Endothelial cell of umbilical vein (primary cell): ENCODE measurements around the gene PDE7B. TPM values are rescaled to one million over a fixed set of nuclear protein-coding genes. Genes with fewer than 3 reads are reported as not detected.

Experiments
- BruUV-seq: library from RNA; stranded (reverse); fragments of 400-500 nt; replicated peaks from 2 replicates; lab custom pipeline; 2021; lab: Mats Ljungman, UMichigan
- CTCF ChIA-PET: fragments of 300-600, 350-600 bp; sonication (Branson Sonifier 250); formaldehyde crosslinking; loops from one replicate; lab custom pipeline; 2021; ENCODE audit warnings: antibody characterized with exemption, inconsistent platforms; lab: Charles Lee
- POLR2A ChIA-PET: fragments of 300-600, 350-600 bp; sonication (Branson Sonifier 250); formaldehyde crosslinking; loops from one replicate; lab custom pipeline; 2021; ENCODE audit warnings: antibody characterized with exemption, inconsistent platforms; lab: Charles Lee
- DNase-seq: peaks from one replicate; pipeline ENCODE4 v3.0.0-alpha.2; 2011; ENCODE audit warnings: low read depth, low spot score
- FAIRE-seq: peaks from 2 replicates; lab custom pipeline; 2011; peaks lifted over from hg19 to GRCh38; lab: Jason Lieb, UNC
- H2AFZ ChIP-seq: 2 replicates; pipeline ENCODE4 v1.6.0; 2012; ENCODE audit warnings: low read depth, low read length, control low read depth, inconsistent platforms
- H3K27ac ChIP-seq: 2 replicates; pipeline ENCODE4 v1.5.1; 2011; ENCODE audit warnings: low read depth, mild to moderate bottlenecking, control low read depth, low read length, moderate library complexity; ENCODE audit not compliant: insufficient read depth
- H3K27me3 ChIP-seq, 2 experiments: 2 replicates each; pipeline versions ENCODE4 v1.6.0 to v1.6.1; 2011; ENCODE audit warnings: low read length in 2 of 2, mixed read lengths in 1 of 2; ENCODE audit not compliant: control insufficient read depth in 2 of 2, insufficient read depth in 2 of 2
- H3K36me3 ChIP-seq, 2 experiments: 2 replicates in 1 of 2; 3 replicates in 1 of 2; pipeline ENCODE4 v1.5.1; 2011; ENCODE audit warnings: low read length in 2 of 2, mild to moderate bottlenecking in 1 of 2, moderate library complexity in 1 of 2; ENCODE audit not compliant: control insufficient read depth in 2 of 2, insufficient read depth in 2 of 2; ENCODE audit errors: extremely low read depth in 1 of 2
- H3K4me1 ChIP-seq: 3 replicates; pipeline ENCODE4 v1.5.1; 2011; ENCODE audit warnings: mild to moderate bottlenecking, low read length; ENCODE audit not compliant: control insufficient read depth, insufficient read depth; ENCODE audit errors: extremely low read depth
- H3K4me2 ChIP-seq: 2 replicates; pipeline ENCODE4 v1.6.1; 2011; ENCODE audit warnings: low read length, control low read depth, mixed read lengths; ENCODE audit not compliant: insufficient read depth
- H3K4me3 ChIP-seq, 3 experiments: fragments of 200-600 bp in 1 of 3; sonication (generic), shearing (Covaris generic) in 1 of 3; replicated peaks in 1 of 3; 2 replicates each; pipeline ENCODE4 v1.5.1; 2011 to 2016; ENCODE audit warnings: control low read depth in 3 of 3, low read length in 3 of 3, mild to moderate bottlenecking in 2 of 3, inconsistent platforms in 1 of 3, low read depth in 1 of 3, moderate library complexity in 1 of 3; ENCODE audit not compliant: insufficient read depth in 1 of 3
- H3K79me2 ChIP-seq: 2 replicates; pipeline ENCODE4 v1.6.0; 2012; ENCODE audit warnings: low read length, inconsistent platforms; ENCODE audit not compliant: control insufficient read depth, insufficient read depth
- H3K9ac ChIP-seq: replicated peaks from 2 replicates; pipeline ENCODE3; 2011; ENCODE audit warnings: low read length, control low read depth; ENCODE audit not compliant: insufficient read depth; ENCODE audit errors: extremely low read depth
- H3K9me1 ChIP-seq: replicated peaks from 3 replicates; pipeline ENCODE4 v1.6.0; 2011; ENCODE audit warnings: mild to moderate bottlenecking, low read length; ENCODE audit not compliant: control insufficient read depth, insufficient read depth; ENCODE audit errors: extremely low read depth
- H3K9me3 ChIP-seq: replicated peaks from 2 replicates; pipeline ENCODE4 v1.5.1; 2012; ENCODE audit warnings: low read length, inconsistent platforms; ENCODE audit not compliant: control insufficient read depth, insufficient read depth
- H4K20me1 ChIP-seq: replicated peaks from 2 replicates; pipeline ENCODE3; 2011; ENCODE audit warnings: mild to moderate bottlenecking, low read length; ENCODE audit not compliant: control insufficient read depth, insufficient read depth; ENCODE audit errors: extremely low read depth
- EZH2 ChIP-seq: IDR thresholded peaks from 2 replicates; pipeline ENCODE4 v1.6.1; 2012; ENCODE audit warnings: borderline replicate concordance, low read depth, mild to moderate bottlenecking, moderate library complexity, low read length, inconsistent platforms; ENCODE audit not compliant: severe bottlenecking
- FOS ChIP-seq: IDR thresholded peaks from 2 replicates; pipeline ENCODE4 v1.6.1; 2011; ENCODE audit warnings: mild to moderate bottlenecking, low read length, moderate library complexity, borderline replicate concordance; ENCODE audit not compliant: insufficient read depth
- GATA2 ChIP-seq: IDR thresholded peaks from 2 replicates; pipeline ENCODE4 v1.7.0; 2011; ENCODE audit warnings: low read depth, mild to moderate bottlenecking, moderate library complexity, mixed read lengths, low read length; ENCODE audit not compliant: insufficient read length, insufficient read depth
- JUN ChIP-seq: IDR thresholded peaks from 2 replicates; pipeline ENCODE4 v1.6.1; 2011; ENCODE audit warnings: borderline replicate concordance, low read depth; ENCODE audit not compliant: insufficient read length, insufficient read depth
- MYC ChIP-seq: IDR thresholded peaks from one replicate; pipeline ENCODE4 v1.6.1; 2011; ENCODE audit warnings: mild to moderate bottlenecking, low read depth, low read length
- POLR2A ChIP-seq: IDR thresholded peaks from 2 replicates; pipeline ENCODE4 v1.6.1; 2012; ENCODE audit warnings: low read depth, mild to moderate bottlenecking, control low read depth, low read length
- POLR2AphosphoS5 ChIP-seq: IDR thresholded peaks from 2 replicates; pipeline ENCODE4 v1.6.1; 2012; ENCODE audit warnings: low read depth, mild to moderate bottlenecking, control low read depth, low read length, moderate library complexity; ENCODE audit not compliant: insufficient read depth
- dilution Hi-C: fragments of 300-500 bp; cut with MboI; formaldehyde crosslinking; loops from one replicate; pipeline ENCODE4 v1.15.0; 2019; ENCODE audit warnings: low sequenced_read_pairs; ENCODE audit not compliant: extremely low pct_ligation_motif_present
- intact Hi-C: fragments of 100-400 bp; cut with micrococcal nuclease; formaldehyde crosslinking; loops from one replicate; pipeline ENCODE4 v1.10.0; 2022
- polyA plus RNA-seq, 4 experiments: library from polyadenylated mRNA; depleted of rRNA in 3 of 4; stranded (reverse) in 3 of 4; unstranded in 1 of 4; fragments of >200 nt; gene quantifications; 2 replicates each; pipeline versions ENCODE4 v1.2.1 to v1.2.3, GENCODE V29; 2011 to 2012; ENCODE audit warnings: missing spikeins in 1 of 4
- total RNA-seq: library from RNA; stranded (reverse); gene quantifications from 2 replicates; pipeline ENCODE4 v1.2.3, GENCODE V29; 2021
- TF ChIP-seq, protein P1 (sequence below), 2 donors: IDR thresholded peaks; 1 replicate in 1 of 2; 2 replicates in 1 of 2; pipeline ENCODE4 v1.5.1; 2011; ENCODE audit warnings: low read length in 2 of 2, mild to moderate bottlenecking in 2 of 2, moderate library complexity in 2 of 2, control low read depth in 1 of 2, inconsistent platforms in 1 of 2, low read depth in 1 of 2; ENCODE audit not compliant: insufficient read depth in 1 of 2; ENCODE audit errors: extremely low read depth in 1 of 2
- TF ChIP-seq, protein P2 (sequence below): IDR thresholded peaks from 2 replicates; pipeline ENCODE4 v1.6.1; 2011; ENCODE audit not compliant: insufficient read depth, insufficient read length

Gene PDE7B
- total and polyA plus RNA-seq, 2 donors (not counting 3 experiments of a cell fraction or from before 2014, with no cell fraction given), result 20.6 to 25.1 TPM

DNA sequence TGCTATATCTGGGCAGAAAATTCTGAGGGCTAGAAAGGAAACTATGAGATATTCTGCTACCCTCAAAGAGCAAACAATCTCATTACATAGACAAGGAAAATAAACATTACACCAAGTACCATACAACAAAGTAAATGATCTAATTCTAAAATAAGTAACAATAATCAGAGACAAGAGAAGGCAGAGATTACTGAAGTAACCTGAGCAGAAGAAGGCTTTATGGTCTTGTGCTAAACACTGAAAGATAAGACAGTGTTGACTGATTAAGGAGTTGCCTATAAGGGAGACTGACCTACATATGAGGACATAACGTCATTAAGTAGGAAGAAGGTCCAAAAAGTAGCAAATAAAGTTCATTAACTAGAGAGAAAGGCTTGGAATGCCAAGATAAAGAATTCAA, 264.4 kb downstream of the PDE7B start:
- no peak overlapping the region for H3K27ac ChIP-seq
- H3K79me2 ChIP-seq, result peaks cover under 1% of the 10 kb centered on the region
- peaks cover 14% of the 10 kb centered on the region for H3K4me1 ChIP-seq
- H3K36me3 ChIP-seq, result no peaks in the 10 kb centered on the region
- dilution Hi-C loops (no loop called here), intact Hi-C loops (no loop called here)
- ChIA-PET POLR2A (no interaction called here), CTCF (no interaction called here)
- H3K4me3 ChIP-seq, result no peak overlapping the region
- FAIRE-seq (no peak), DNase-seq (no peak)
- H3K9me1 ChIP-seq, result no peaks in the 10 kb centered on the region
- H4K20me1 ChIP-seq, result no peaks in the 10 kb centered on the region
- no peak overlapping the region for H3K4me2 ChIP-seq
- H3K9ac ChIP-seq, result no peak overlapping the region
- TF ChIP-seq EZH2, result no peak
- no peak for TF ChIP-seq MYC
- TF ChIP-seq, protein P1, sequence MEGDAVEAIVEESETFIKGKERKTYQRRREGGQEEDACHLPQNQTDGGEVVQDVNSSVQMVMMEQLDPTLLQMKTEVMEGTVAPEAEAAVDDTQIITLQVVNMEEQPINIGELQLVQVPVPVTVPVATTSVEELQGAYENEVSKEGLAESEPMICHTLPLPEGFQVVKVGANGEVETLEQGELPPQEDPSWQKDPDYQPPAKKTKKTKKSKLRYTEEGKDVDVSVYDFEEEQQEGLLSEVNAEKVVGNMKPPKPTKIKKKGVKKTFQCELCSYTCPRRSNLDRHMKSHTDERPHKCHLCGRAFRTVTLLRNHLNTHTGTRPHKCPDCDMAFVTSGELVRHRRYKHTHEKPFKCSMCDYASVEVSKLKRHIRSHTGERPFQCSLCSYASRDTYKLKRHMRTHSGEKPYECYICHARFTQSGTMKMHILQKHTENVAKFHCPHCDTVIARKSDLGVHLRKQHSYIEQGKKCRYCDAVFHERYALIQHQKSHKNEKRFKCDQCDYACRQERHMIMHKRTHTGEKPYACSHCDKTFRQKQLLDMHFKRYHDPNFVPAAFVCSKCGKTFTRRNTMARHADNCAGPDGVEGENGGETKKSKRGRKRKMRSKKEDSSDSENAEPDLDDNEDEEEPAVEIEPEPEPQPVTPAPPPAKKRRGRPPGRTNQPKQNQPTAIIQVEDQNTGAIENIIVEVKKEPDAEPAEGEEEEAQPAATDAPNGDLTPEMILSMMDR (IDR thresholded peaks at IDR 0.05; ENCODE audit: extremely low read depth in 1 of 2, insufficient read depth in 1 of 2, low read depth in 1 of 2, low read length in 2 of 2), result no peak
- no peak for TF ChIP-seq POLR2A
- TF ChIP-seq FOS, result no peak
- TF ChIP-seq, protein P2, sequence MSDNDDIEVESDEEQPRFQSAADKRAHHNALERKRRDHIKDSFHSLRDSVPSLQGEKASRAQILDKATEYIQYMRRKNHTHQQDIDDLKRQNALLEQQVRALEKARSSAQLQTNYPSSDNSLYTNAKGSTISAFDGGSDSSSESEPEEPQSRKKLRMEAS, result no peak
- no peak for TF ChIP-seq JUN
- no peak for TF ChIP-seq POLR2AphosphoS5
- TF ChIP-seq GATA2, result no peak
- no TSS peak for BruUV-seq
- H2AFZ ChIP-seq, result no peak overlapping the region
- no peaks in the 10 kb centered on the region for H3K27me3 ChIP-seq
- no peaks in the 10 kb centered on the region for H3K9me3 ChIP-seq
